ENCODE data around the gene SLC25A21.

SLC25A21 gene

DNA sequence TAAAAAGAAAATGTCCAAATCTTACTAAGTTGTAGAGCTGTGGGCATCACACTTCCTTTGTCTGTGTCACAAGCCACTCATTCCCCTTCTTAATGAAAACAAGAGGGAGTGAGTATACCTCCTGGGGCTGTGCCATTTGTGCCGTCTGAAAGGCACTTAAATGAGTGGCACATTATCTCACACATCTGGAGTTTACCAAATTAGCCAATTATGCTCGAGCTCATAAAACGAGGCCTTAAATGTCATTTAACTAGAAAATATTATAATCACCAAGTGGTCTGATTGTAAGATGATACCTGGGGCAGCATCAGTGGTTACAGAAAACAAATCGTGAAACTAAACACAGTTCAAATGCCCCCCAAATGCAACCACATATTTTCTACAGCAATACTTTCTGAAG is 364.7 kb downstream of the SLC25A21 start:
- H2AFZ ChIP-seq (ENCODE audit: low read depth, low read length, severe bottlenecking): no peak overlapping the region
- H3K9me2 ChIP-seq (replicated peaks; ENCODE audit: insufficient read depth, low read length): no peaks in the 10 kb centered on the region
- no peak overlapping the region for H3K4me3 ChIP-seq (ENCODE audit: insufficient read depth, low read length, poor library complexity, severe bottlenecking)
- H3K27ac ChIP-seq (ENCODE audit: low read depth, low read length): no peak overlapping the region
- no peaks in the 10 kb centered on the region for H3F3A ChIP-seq (ENCODE audit: insufficient read depth)
- TF ChIP-seq, protein P1, sequence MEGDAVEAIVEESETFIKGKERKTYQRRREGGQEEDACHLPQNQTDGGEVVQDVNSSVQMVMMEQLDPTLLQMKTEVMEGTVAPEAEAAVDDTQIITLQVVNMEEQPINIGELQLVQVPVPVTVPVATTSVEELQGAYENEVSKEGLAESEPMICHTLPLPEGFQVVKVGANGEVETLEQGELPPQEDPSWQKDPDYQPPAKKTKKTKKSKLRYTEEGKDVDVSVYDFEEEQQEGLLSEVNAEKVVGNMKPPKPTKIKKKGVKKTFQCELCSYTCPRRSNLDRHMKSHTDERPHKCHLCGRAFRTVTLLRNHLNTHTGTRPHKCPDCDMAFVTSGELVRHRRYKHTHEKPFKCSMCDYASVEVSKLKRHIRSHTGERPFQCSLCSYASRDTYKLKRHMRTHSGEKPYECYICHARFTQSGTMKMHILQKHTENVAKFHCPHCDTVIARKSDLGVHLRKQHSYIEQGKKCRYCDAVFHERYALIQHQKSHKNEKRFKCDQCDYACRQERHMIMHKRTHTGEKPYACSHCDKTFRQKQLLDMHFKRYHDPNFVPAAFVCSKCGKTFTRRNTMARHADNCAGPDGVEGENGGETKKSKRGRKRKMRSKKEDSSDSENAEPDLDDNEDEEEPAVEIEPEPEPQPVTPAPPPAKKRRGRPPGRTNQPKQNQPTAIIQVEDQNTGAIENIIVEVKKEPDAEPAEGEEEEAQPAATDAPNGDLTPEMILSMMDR (IDR thresholded peaks at IDR 0.05; ENCODE audit: insufficient read depth, low read length, poor library complexity, severe bottlenecking): no peak
- no peak for TF ChIP-seq EZH2phosphoT487 (conservative IDR thresholded peaks at IDR 0.05; ENCODE audit: low read length)
- no peak overlapping the region for H3K9ac ChIP-seq (ENCODE audit: low read length)
- H3K4me2 ChIP-seq (ENCODE audit: low read depth, low read length, poor library complexity, severe bottlenecking): no peak overlapping the region
- no peaks in the 10 kb centered on the region for H3K27me3 ChIP-seq (ENCODE audit: low read length)
- H4K20me1 ChIP-seq (ENCODE audit: low read depth, low read length): no peaks in the 10 kb centered on the region
- no peaks in the 10 kb centered on the region for H3K9me3 ChIP-seq (ENCODE audit: insufficient read depth, low read length)
- no peaks in the 10 kb centered on the region for H3K79me2 ChIP-seq (ENCODE audit: insufficient read depth, low read length)
- no peaks in the 10 kb centered on the region for H3K36me3 ChIP-seq (ENCODE audit: low read length)

DNA sequence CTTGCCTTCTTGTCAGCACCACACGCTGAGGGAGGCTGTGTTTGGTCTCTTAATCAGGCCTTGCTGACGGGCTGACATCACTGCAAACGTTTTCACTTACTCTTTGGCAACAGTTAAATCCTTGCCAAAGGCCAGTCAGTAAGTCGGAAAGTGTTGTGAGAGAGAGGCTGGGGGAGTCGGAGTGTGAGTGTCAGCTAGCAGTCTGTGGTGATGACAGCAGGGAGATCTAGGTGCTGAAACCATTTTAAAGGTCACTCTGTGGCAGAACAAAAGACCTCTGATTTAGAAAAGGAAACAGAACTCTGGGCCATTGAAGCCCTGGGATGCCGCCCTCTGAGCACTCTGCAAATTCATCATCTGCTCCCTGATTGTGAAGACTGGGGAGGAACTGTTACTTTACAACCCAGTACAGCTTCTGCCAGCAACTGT is 367.3 kb downstream of the SLC25A21 start:
- H3F3A ChIP-seq (ENCODE audit: insufficient read depth): no peaks in the 10 kb centered on the region
- no peaks in the 10 kb centered on the region for H3K27me3 ChIP-seq (ENCODE audit: low read length)
- no peaks in the 10 kb centered on the region for H3K9me3 ChIP-seq (ENCODE audit: insufficient read depth, low read length)
- TF ChIP-seq EZH2phosphoT487 (conservative IDR thresholded peaks at IDR 0.05; ENCODE audit: low read length): no peak
- TF ChIP-seq, protein P1 (IDR thresholded peaks at IDR 0.05; ENCODE audit: insufficient read depth, low read length, poor library complexity, severe bottlenecking): no peak
- no peak overlapping the region for H3K27ac ChIP-seq (ENCODE audit: low read depth, low read length)
- no peak overlapping the region for H3K9ac ChIP-seq (ENCODE audit: low read length)
- no peaks in the 10 kb centered on the region for H3K9me2 ChIP-seq (replicated peaks; ENCODE audit: insufficient read depth, low read length)
- no peak overlapping the region for H3K4me3 ChIP-seq (ENCODE audit: insufficient read depth, low read length, poor library complexity, severe bottlenecking)
- H3K36me3 ChIP-seq (ENCODE audit: low read length): no peaks in the 10 kb centered on the region
- H3K79me2 ChIP-seq (ENCODE audit: insufficient read depth, low read length): no peaks in the 10 kb centered on the region
- H3K4me2 ChIP-seq (ENCODE audit: low read depth, low read length, poor library complexity, severe bottlenecking): no peak overlapping the region
- H2AFZ ChIP-seq (ENCODE audit: low read depth, low read length, severe bottlenecking): no peak overlapping the region
- no peaks in the 10 kb centered on the region for H4K20me1 ChIP-seq (ENCODE audit: low read depth, low read length)

DNA sequence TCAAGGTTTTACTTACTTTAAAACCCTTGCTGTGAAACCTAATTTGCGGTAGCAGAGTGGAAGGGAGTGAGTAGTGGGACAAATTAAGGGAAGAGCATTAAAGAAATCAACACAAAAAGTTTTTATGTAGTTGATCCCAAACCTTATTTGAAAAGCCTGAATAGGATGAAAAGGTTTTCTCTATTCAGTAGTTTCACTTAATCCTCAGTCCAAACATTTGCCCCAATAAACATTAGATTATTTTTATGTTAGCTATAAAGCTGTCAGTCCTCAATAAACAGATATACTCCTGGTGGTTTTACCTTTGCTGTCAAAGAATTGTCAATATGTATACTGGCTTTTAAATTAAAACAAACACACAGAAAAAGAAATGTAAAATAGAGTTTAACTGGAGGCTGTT is 374.8 kb downstream of the SLC25A21 start:
- no peaks in the 10 kb centered on the region for H4K20me1 ChIP-seq (ENCODE audit: low read depth, low read length)
- H3K27ac ChIP-seq (ENCODE audit: low read depth, low read length): no peak overlapping the region
- H3K9ac ChIP-seq (ENCODE audit: low read length): no peak overlapping the region
- H3K79me2 ChIP-seq (ENCODE audit: insufficient read depth, low read length): no peaks in the 10 kb centered on the region
- TF ChIP-seq, protein P1 (IDR thresholded peaks at IDR 0.05; ENCODE audit: insufficient read depth, low read length, poor library complexity, severe bottlenecking): no peak
- no peak for TF ChIP-seq EZH2phosphoT487 (conservative IDR thresholded peaks at IDR 0.05; ENCODE audit: low read length)
- H3K4me3 ChIP-seq (ENCODE audit: insufficient read depth, low read length, poor library complexity, severe bottlenecking): no peak overlapping the region
- H3K4me2 ChIP-seq (ENCODE audit: low read depth, low read length, poor library complexity, severe bottlenecking): no peak overlapping the region
- no peaks in the 10 kb centered on the region for H3F3A ChIP-seq (ENCODE audit: insufficient read depth)
- H3K9me3 ChIP-seq (ENCODE audit: insufficient read depth, low read length): no peaks in the 10 kb centered on the region
- H2AFZ ChIP-seq (ENCODE audit: low read depth, low read length, severe bottlenecking): no peak overlapping the region
- no peaks in the 10 kb centered on the region for H3K27me3 ChIP-seq (ENCODE audit: low read length)
- no peaks in the 10 kb centered on the region for H3K36me3 ChIP-seq (ENCODE audit: low read length)
- H3K9me2 ChIP-seq (replicated peaks; ENCODE audit: insufficient read depth, low read length): no peaks in the 10 kb centered on the region

Data from SU-DHL-6 (cell line).